Measurements from ENCODE around the gene CALML3. TPM values are rescaled to one million over a fixed set of nuclear protein-coding genes. Genes with fewer than 3 reads are reported as not detected.

Gene CALML3
- total and polyA plus RNA-seq, 2 of the 13 experiments (the other 11 are each of a cell fraction or from before 2014, with no cell fraction given): not detected

DNA sequence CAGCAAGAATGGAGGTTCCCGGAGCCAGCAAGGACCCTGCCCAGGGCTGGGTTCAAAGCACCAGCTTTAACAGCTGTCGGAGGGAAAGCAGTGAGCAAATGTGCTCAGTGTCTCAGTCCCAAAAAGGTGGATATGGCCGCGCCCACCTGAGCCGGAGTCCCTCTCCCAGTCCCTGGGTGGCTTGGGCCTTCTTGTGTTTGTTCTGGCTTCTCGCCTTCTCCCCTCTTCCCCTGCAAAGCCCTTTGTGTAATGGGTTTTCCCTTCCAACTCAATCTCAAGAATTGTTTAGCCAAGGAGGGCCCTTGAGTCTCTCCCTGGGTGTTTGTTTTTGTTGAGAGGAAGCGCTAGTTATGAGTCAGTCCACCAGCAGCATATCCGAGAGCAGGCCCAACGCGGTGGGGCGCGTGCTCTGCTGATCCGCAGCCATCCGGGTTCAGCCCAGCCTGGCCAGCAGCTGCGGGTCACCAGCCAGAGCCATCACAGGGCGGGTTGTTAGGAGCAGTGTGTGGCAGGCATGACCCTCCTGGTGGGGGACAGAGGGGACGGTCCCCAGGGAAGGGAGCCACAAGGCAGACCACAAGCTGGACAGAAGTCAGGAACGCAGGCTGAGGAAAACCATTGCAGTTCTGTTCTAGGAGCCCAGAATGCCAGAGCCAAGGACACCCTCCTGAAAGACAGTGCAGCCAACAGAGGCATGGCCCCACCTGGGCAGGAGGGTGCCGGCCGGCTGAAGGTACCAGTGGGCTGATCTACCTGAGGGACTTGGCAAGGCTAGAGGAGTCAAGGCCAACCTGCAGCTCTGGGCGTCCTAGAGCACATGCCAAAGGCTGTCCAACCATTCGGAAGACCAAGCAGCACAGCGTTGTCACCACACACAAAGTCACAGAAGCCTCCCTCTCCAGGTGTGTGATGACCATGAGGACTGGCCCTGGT lies 21.3 kb downstream of the CALML3 start (continued):
- TF ChIP-seq, protein P1, sequence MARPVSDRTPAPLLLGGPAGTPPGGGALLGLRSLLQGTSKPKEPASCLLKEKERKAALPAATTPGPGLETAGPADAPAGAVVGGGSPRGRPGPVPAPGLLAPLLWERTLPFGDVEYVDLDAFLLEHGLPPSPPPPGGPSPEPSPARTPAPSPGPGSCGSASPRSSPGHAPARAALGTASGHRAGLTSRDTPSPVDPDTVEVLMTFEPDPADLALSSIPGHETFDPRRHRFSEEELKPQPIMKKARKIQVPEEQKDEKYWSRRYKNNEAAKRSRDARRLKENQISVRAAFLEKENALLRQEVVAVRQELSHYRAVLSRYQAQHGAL (CRISPR knock-in tag; IDR thresholded peaks at IDR 0.05; ENCODE audit: not compliant biosample characterization): no peak
- TF ChIP-seq ZNF605 (CRISPR knock-in tag; IDR thresholded peaks at IDR 0.05): no peak
- TF ChIP-seq ZNF232 (CRISPR knock-in tag; IDR thresholded peaks at IDR 0.05; ENCODE audit: borderline replicate concordance): no peak
- TF ChIP-seq BCL6 (CRISPR knock-in tag; IDR thresholded peaks at IDR 0.05): no peak
- no peak for TF ChIP-seq ETV6 (CRISPR knock-in tag; conservative IDR thresholded peaks at IDR 0.05)
- no peak for TF ChIP-seq RARG (CRISPR knock-in tag; IDR thresholded peaks at IDR 0.05; ENCODE audit: low read depth)
- TF ChIP-seq, protein P2, sequence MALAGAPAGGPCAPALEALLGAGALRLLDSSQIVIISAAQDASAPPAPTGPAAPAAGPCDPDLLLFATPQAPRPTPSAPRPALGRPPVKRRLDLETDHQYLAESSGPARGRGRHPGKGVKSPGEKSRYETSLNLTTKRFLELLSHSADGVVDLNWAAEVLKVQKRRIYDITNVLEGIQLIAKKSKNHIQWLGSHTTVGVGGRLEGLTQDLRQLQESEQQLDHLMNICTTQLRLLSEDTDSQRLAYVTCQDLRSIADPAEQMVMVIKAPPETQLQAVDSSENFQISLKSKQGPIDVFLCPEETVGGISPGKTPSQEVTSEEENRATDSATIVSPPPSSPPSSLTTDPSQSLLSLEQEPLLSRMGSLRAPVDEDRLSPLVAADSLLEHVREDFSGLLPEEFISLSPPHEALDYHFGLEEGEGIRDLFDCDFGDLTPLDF (CRISPR knock-in tag; IDR thresholded peaks at IDR 0.05): no peak
- TF ChIP-seq, protein P3, sequence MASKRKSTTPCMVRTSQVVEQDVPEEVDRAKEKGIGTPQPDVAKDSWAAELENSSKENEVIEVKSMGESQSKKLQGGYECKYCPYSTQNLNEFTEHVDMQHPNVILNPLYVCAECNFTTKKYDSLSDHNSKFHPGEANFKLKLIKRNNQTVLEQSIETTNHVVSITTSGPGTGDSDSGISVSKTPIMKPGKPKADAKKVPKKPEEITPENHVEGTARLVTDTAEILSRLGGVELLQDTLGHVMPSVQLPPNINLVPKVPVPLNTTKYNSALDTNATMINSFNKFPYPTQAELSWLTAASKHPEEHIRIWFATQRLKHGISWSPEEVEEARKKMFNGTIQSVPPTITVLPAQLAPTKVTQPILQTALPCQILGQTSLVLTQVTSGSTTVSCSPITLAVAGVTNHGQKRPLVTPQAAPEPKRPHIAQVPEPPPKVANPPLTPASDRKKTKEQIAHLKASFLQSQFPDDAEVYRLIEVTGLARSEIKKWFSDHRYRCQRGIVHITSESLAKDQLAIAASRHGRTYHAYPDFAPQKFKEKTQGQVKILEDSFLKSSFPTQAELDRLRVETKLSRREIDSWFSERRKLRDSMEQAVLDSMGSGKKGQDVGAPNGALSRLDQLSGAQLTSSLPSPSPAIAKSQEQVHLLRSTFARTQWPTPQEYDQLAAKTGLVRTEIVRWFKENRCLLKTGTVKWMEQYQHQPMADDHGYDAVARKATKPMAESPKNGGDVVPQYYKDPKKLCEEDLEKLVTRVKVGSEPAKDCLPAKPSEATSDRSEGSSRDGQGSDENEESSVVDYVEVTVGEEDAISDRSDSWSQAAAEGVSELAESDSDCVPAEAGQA (IDR thresholded peaks at IDR 0.05; ENCODE audit: low read depth): no peak
- TF ChIP-seq, protein P3 (CRISPR knock-in tag; IDR thresholded peaks at IDR 0.05; ENCODE audit: borderline replicate concordance): no peak
- TF ChIP-seq SAFB2 (CRISPR knock-in tag; IDR thresholded peaks at IDR 0.05; ENCODE audit: borderline replicate concordance, low read depth): no peak
- TF ChIP-seq ZFP1 (CRISPR knock-in tag; IDR thresholded peaks at IDR 0.05): no peak
- TF ChIP-seq HES4 (CRISPR knock-in tag; IDR thresholded peaks at IDR 0.05; ENCODE audit: borderline replicate concordance): no peak
- peak; percentile 99 for TF ChIP-seq ZBTB33 (CRISPR knock-in tag; IDR thresholded peaks at IDR 0.05)
- TF ChIP-seq SRSF4 (IDR thresholded peaks at IDR 0.05; ENCODE audit: low read depth, low read length, poor library complexity, severe bottlenecking): no peak
- 0 out of 2 replicates have a peak, but pooled peaks have one; percentile 28 for TF ChIP-seq CAMTA2 (CRISPR knock-in tag; IDR thresholded peaks at IDR 0.05; ENCODE audit: borderline replicate concordance)
- TF ChIP-seq, protein P4, sequence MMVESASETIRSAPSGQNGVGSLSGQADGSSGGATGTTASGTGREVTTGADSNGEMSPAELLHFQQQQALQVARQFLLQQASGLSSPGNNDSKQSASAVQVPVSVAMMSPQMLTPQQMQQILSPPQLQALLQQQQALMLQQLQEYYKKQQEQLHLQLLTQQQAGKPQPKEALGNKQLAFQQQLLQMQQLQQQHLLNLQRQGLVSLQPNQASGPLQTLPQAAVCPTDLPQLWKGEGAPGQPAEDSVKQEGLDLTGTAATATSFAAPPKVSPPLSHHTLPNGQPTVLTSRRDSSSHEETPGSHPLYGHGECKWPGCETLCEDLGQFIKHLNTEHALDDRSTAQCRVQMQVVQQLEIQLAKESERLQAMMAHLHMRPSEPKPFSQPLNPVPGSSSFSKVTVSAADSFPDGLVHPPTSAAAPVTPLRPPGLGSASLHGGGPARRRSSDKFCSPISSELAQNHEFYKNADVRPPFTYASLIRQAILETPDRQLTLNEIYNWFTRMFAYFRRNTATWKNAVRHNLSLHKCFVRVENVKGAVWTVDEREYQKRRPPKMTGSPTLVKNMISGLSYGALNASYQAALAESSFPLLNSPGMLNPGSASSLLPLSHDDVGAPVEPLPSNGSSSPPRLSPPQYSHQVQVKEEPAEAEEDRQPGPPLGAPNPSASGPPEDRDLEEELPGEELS (CRISPR knock-in tag; IDR thresholded peaks at IDR 0.05): no peak

All from HepG2 (cell line).